Upper lobe of left lung (tissue), 6 donors: ENCODE data around the gene BIRC6. TPM values are rescaled to one million over a fixed set of nuclear protein-coding genes. Genes with fewer than 3 reads are reported as not detected.

Source experiments
- ATAC-seq, 2 donors: fragments of 200-7000 bp; cut with Tn5 transposase; one replicate each; pipeline ENCODE4 v1.9.1; 2022; ENCODE audit warnings: mild to moderate bottlenecking in 2 of 2, moderate library complexity in 2 of 2; ENCODE audit not compliant: low FRiP score in 2 of 2
- DNase-seq, 2 donors: peaks; one replicate each; pipeline ENCODE4 v3.0.0-alpha.2; 2019 to 2020
- H3K27ac ChIP-seq, 4 donors: fragments of 200-600 bp; sonication (generic); one replicate each; pipeline ENCODE4 v1.5.1; 2016 to 2019
- H3K27me3 ChIP-seq, 4 donors: fragments of 200-600 bp; sonication (generic); one replicate each; pipeline ENCODE4 v1.5.1; 2017 to 2019
- H3K36me3 ChIP-seq, 4 donors: fragments of 200-600 bp; sonication (generic); one replicate each; pipeline ENCODE4 v1.5.1; 2016 to 2019
- H3K4me1 ChIP-seq, 4 donors: fragments of 200-600 bp; sonication (generic); one replicate each; pipeline ENCODE4 v1.5.1; 2018 to 2019
- H3K4me3 ChIP-seq, 4 donors: fragments of 200-600 bp; sonication (generic); one replicate each; pipeline ENCODE4 v1.5.1; 2017 to 2019; ENCODE audit warnings: mild to moderate bottlenecking in 2 of 4, moderate library complexity in 1 of 4
- H3K9me3 ChIP-seq, 4 donors: fragments of 200-600 bp; sonication (generic); one replicate each; pipeline ENCODE4 v1.5.1; 2018 to 2019
- EP300 ChIP-seq, 4 donors: sonication (generic); formaldehyde crosslinking; IDR thresholded peaks; one replicate each; pipeline ENCODE4 v1.5.1; 2017; ENCODE audit warnings: antibody characterized with exemption in 4 of 4, control low read depth in 2 of 4
- POLR2A ChIP-seq, 4 donors: fragments of 450-650 bp; IDR thresholded peaks; one replicate each; pipeline ENCODE4 v1.5.1; 2016 to 2017; ENCODE audit warnings: antibody characterized with exemption in 4 of 4, mild to moderate bottlenecking in 2 of 4
- POLR2AphosphoS5 ChIP-seq, 2 donors: sonication (generic); formaldehyde crosslinking; IDR thresholded peaks; one replicate each; pipeline ENCODE4 v1.5.1; 2017; ENCODE audit warnings: antibody characterized with exemption in 2 of 2
- WGBS, 2 donors: methylation state at CpG; one replicate each; pipeline ENCODE4 v1.1.5; 2017 to 2018; 5-methylcytosine and 5-hydroxymethylcytosine counted together
- total RNA-seq, 6 donors: library from RNA; depleted of rRNA in 4 of 6; stranded (reverse); fragments of >200 nt in 4 of 6; gene quantifications; one replicate each; pipeline versions ENCODE4 v1.1.0 to v1.2.1, GENCODE V29; 2016 to 2021
- TF ChIP-seq, protein P1 (sequence below), 6 experiments: fragments of 450-650 bp in 4 of 6; fragments of 200-600 bp in 2 of 6; sonication (generic) in 2 of 6; IDR thresholded peaks; one replicate each; pipeline ENCODE4 v1.5.1; 2016 to 2019; ENCODE audit warnings: antibody characterized with exemption in 6 of 6
- donor health status: DM: no; HTN: no; CAD: no; lungs with moderate emphysema.
- donor health status: DM: no; HTN: yes; CAD: no; lungs with severe emphysema.

BIRC6 gene
- total RNA-seq, 6 donors from 2014 or later = 60.4 to 198 (median 101) TPM

DNA sequence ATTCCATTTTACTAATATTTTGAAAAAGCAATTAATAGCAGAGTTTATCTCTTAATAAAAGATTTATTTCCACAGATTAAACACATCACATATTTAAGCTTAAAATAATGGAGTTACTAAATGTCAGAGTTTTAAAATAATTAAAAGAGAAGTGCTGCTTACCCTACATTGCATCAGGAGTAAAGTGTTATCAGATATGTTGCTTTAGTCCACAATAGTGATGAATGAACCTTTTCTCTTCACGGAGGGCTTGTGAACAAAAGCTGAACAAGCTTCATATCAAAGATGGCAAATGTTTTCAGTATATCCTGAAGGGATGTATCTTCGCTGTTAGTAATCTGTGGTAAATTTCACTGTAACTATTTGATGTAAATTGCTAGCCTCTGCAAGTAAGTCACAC lies 201.7 kb downstream of the BIRC6 start:
- H3K4me1 ChIP-seq = peaks cover 0 to 8% (median 1%) of the 10 kb centered on the region in 4 donors
- no peak for ATAC-seq
- DNase-seq = no peak
- no peaks in the 10 kb centered on the region for H3K9me3 ChIP-seq
- H3K27me3 ChIP-seq = no peaks in the 10 kb centered on the region
- no peak for TF ChIP-seq EP300 (IDR thresholded peaks at IDR 0.05)
- no peak for TF ChIP-seq POLR2AphosphoS5 (IDR thresholded peaks at IDR 0.05)
- TF ChIP-seq, protein P1, sequence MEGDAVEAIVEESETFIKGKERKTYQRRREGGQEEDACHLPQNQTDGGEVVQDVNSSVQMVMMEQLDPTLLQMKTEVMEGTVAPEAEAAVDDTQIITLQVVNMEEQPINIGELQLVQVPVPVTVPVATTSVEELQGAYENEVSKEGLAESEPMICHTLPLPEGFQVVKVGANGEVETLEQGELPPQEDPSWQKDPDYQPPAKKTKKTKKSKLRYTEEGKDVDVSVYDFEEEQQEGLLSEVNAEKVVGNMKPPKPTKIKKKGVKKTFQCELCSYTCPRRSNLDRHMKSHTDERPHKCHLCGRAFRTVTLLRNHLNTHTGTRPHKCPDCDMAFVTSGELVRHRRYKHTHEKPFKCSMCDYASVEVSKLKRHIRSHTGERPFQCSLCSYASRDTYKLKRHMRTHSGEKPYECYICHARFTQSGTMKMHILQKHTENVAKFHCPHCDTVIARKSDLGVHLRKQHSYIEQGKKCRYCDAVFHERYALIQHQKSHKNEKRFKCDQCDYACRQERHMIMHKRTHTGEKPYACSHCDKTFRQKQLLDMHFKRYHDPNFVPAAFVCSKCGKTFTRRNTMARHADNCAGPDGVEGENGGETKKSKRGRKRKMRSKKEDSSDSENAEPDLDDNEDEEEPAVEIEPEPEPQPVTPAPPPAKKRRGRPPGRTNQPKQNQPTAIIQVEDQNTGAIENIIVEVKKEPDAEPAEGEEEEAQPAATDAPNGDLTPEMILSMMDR (IDR thresholded peaks at IDR 0.05) = no peak
- TF ChIP-seq POLR2A (IDR thresholded peaks at IDR 0.05) = no peak
- H3K36me3 ChIP-seq = peaks cover 0 to 32% (median 5%) of the 10 kb centered on the region in 4 donors
- 81 to 82% methylated on average over 2 of the region's 2 CpGs for WGBS, 2 donors
- H3K27ac ChIP-seq = no peak overlapping the region
- H3K4me3 ChIP-seq = no peak overlapping the region

DNA sequence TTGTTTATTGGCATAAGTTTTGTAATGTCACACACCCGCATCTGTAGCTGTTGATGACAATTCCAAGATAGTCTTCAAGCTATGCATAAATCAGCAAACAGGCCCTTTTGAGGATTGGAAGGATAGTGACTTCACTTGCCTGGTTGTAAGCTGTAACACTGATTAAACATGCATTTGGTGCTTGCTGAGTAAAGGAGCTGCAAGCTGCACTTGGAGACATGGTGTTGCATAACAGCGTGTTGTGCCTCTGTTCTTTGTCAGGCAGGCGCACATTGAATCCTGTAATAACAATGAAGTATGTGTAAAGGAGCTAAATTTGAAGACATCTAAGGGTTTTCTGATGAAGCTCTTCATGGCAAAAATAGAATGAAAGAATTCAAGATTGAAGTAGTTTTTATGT lies 202.3 kb downstream of the BIRC6 start:
- H3K27ac ChIP-seq = no peak overlapping the region
- ATAC-seq (peak in 1 of 2 donors; percentile 44), DNase-seq (peak in 1 of 2 donors; percentile 32)
- no peaks in the 10 kb centered on the region for H3K27me3 ChIP-seq
- H3K4me3 ChIP-seq = no peak overlapping the region
- 73 to 75% methylated on average over 3 of the region's 3 CpGs for WGBS, 2 donors
- H3K9me3 ChIP-seq = no peaks in the 10 kb centered on the region
- TF ChIP-seq POLR2A (IDR thresholded peaks at IDR 0.05) = no peak
- TF ChIP-seq, protein P1 (IDR thresholded peaks at IDR 0.05) = no peak
- no peak for TF ChIP-seq EP300 (IDR thresholded peaks at IDR 0.05)
- TF ChIP-seq POLR2AphosphoS5 (IDR thresholded peaks at IDR 0.05) = no peak
- peaks cover 0 to 32% (median 5%) of the 10 kb centered on the region in 4 donors for H3K36me3 ChIP-seq
- H3K4me1 ChIP-seq = peaks cover 0 to 8% (median 1%) of the 10 kb centered on the region in 4 donors

DNA sequence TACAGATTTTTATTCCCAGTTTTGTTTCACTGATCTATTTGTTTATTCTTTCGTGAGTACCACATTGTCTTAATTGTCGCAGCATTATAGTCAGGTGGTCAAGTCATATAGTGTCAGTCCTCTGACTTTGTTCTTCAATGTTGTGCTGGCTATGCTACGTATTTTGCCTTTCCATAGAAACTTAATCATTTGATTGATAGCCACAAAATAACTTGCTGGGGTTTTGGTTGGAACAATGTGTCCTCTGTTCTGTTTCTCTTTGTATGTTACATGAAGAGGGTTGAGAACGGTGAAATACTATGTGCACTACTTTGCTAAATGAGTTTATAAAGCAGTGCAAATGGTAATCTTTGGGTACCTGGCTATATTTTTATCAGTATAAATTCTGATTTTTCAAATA lies 206.1 kb downstream of the BIRC6 start:
- Histone ChIP-seq H3K4me1 (peaks cover 0 to 8% (median 1%) of the 10 kb centered on the region in 4 donors), H3K36me3 (peaks cover 0 to 31% (median 3%) of the 10 kb centered on the region in 4 donors), H3K27me3 (no peaks in the 10 kb centered on the region), H3K27ac (no peak overlapping the region), H3K9me3 (peaks cover 3 to 10% (median 8%) of the 10 kb centered on the region in 4 donors), H3K4me3 (no peak overlapping the region)
- ATAC-seq = no peak
- no peak for DNase-seq
- no peak for TF ChIP-seq EP300 (IDR thresholded peaks at IDR 0.05)
- TF ChIP-seq, protein P1 (IDR thresholded peaks at IDR 0.05) = no peak
- no peak for TF ChIP-seq POLR2AphosphoS5 (IDR thresholded peaks at IDR 0.05)
- TF ChIP-seq POLR2A (IDR thresholded peaks at IDR 0.05) = no peak
- 78 to 85% methylated on average over 4 of the region's 4 CpGs for WGBS, 2 donors

DNA sequence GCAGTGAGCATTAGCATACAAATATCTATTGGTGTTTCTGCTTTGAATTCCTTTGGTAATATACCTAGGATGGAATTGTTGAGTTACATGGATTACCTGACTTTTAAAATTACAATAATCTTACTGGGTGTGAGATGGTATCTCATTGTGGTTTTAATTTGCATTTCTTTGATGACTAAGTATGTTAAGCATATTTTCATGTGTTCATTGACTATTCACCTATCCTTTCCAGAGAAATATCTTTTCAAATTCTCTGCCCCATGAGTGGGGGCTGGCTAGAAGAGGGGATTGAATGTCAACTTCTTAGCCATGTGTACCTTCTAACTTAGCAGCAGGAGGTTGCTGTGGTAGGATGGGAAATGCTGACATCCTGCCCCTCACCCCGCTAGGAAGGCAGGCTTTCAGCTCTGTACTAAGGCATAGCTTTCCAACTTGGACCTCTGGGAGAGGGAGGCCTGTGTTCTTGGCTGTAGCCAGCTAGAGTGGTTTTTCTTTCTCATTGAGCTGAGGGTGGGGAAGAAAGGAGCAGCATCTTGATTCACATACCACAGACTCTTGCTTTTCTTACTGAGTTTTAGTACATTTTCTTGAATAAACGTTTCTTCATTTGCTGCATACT lies 207.7 kb downstream of the BIRC6 start:
- ATAC-seq (no peak), DNase-seq (no peak)
- Histone ChIP-seq H3K27ac (no peak overlapping the region), H3K36me3 (peaks cover 0 to 33% (median 3%) of the 10 kb centered on the region in 4 donors), H3K4me1 (no peaks in the 10 kb centered on the region), H3K4me3 (no peak overlapping the region), H3K27me3 (no peaks in the 10 kb centered on the region), H3K9me3 (peaks cover 3 to 10% (median 8%) of the 10 kb centered on the region in 4 donors)
- TF ChIP-seq, protein P1 (IDR thresholded peaks at IDR 0.05) = no peak
- TF ChIP-seq EP300 (IDR thresholded peaks at IDR 0.05) (no peak), POLR2AphosphoS5 (IDR thresholded peaks at IDR 0.05) (no peak), POLR2A (IDR thresholded peaks at IDR 0.05) (no peak)
- WGBS, 2 donors = 81 to 87% methylated on average over 2 of the region's 2 CpGs

DNA sequence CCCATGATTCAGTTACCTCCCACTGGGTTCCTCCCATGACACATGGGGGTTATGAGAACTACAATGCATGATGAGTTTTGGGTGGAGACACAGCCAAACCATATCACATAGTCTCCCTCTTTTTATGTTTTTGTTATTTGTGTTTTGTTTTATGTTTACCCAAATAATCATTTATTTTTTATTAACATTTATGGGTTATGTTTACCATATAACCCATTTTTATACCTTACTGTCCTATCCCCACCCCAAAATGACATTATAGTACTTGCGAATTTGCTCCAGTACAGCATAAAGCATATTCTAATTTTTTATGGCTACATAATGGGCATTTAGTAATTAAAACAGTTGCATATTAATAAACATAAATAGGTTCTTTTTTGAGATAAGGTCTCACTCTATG lies 209.1 kb downstream of the BIRC6 start:
- no peak for TF ChIP-seq POLR2AphosphoS5 (IDR thresholded peaks at IDR 0.05)
- no peak for ATAC-seq
- Histone ChIP-seq H3K27me3 (no peaks in the 10 kb centered on the region), H3K4me3 (no peak overlapping the region), H3K36me3 (peaks cover 0 to 22% (median 3%) of the 10 kb centered on the region in 4 donors), H3K9me3 (peaks cover 3 to 10% (median 8%) of the 10 kb centered on the region in 4 donors), H3K27ac (no peak overlapping the region), H3K4me1 (no peaks in the 10 kb centered on the region)
- WGBS, 2 donors = 96 to 97% methylated on average over 1 of the region's 1 CpG
- DNase-seq = no peak
